K562 (cell line): ENCODE data around the gene FAT2. TPM values are rescaled to one million over a fixed set of nuclear protein-coding genes. Genes with fewer than 3 reads are reported as not detected.

ENCODE experiments used
- ATAC-seq: fragments of 200-7000 bp; cut with Tn5 transposase; 3 replicates; pipeline ENCODE4 v1.9.1; 2020; ENCODE audit warnings: moderate library complexity
- BruUV-seq: library from RNA; stranded (reverse); fragments of 400-500 nt; replicated peaks from 2 replicates; lab custom pipeline; 2021; lab: Mats Ljungman, UMichigan
- CTCF ChIA-PET: fragments of 300-600 bp; formaldehyde crosslinking; extraction: SDS; loops from one replicate; lab custom pipeline; 2021; ENCODE audit warnings: low intra/inter-chr PET ratio; lab: Yijun Ruan, JAX
- POLR2A ChIA-PET: fragments of 300-600, 350-650 bp; sonication (Branson Sonifier 250); formaldehyde crosslinking; extraction: SDS; loops from one replicate; lab custom pipeline; 2021; ENCODE audit warnings: antibody characterized with exemption, inconsistent platforms; lab: Yijun Ruan, JAX
- DNase-seq, 4 experiments: peaks; one replicate each; pipeline versions ENCODE4 v3.0.0 to v3.0.0-alpha.2; 2011 to 2018; ENCODE audit warnings: low spot score in 3 of 4, mixed read lengths in 3 of 4; ENCODE audit errors: extremely low read depth in 1 of 4
- FAIRE-seq: peaks from 2 replicates; lab custom pipeline; 2011; peaks lifted over from hg19 to GRCh38; lab: Jason Lieb, UNC
- H2AFZ ChIP-seq: 2 replicates; pipeline ENCODE4 v1.6.0; 2011; ENCODE audit warnings: low read depth, low read length, control low read depth, inconsistent platforms
- H3K27ac ChIP-seq: fragments of 200-600 bp; 3 replicates; pipeline ENCODE4 v1.8.0; 2011; ENCODE audit warnings: low read depth, mild to moderate bottlenecking, control low read depth, inconsistent platforms, low read length, moderate library complexity, mixed read lengths; ENCODE audit errors: extremely low read depth
- H3K27me3 ChIP-seq, 2 experiments: fragments of 300-600 bp in 1 of 2; 2 replicates in 1 of 2; 3 replicates in 1 of 2; pipeline versions ENCODE4 v1.6.0 to v1.8.0; 2011; ENCODE audit warnings: inconsistent platforms in 2 of 2, low read length in 2 of 2, mild to moderate bottlenecking in 1 of 2, mixed read lengths in 1 of 2, moderate library complexity in 1 of 2; ENCODE audit not compliant: control insufficient read depth in 2 of 2, insufficient read depth in 2 of 2
- H3K36me3 ChIP-seq: fragments of 300-600 bp; 3 replicates; pipeline ENCODE4 v1.8.0; 2011; ENCODE audit warnings: mild to moderate bottlenecking, low read length, inconsistent platforms; ENCODE audit not compliant: control insufficient read depth, insufficient read depth
- H3K4me1 ChIP-seq, 2 experiments: fragments of 200-600 bp in 1 of 2; replicated peaks in 1 of 2; 2 replicates in 1 of 2; 3 replicates in 1 of 2; pipeline versions ENCODE4 v1.5.1 to v1.8.0; 2011; ENCODE audit warnings: inconsistent platforms in 2 of 2, low read length in 2 of 2, mild to moderate bottlenecking in 1 of 2, mixed read lengths in 1 of 2, moderate library complexity in 1 of 2; ENCODE audit not compliant: control insufficient read depth in 2 of 2, insufficient read depth in 2 of 2
- H3K4me2 ChIP-seq: 2 replicates; pipeline ENCODE4 v1.6.1; 2011; ENCODE audit warnings: low read length, control low read depth, inconsistent platforms, mixed read lengths; ENCODE audit not compliant: insufficient read depth
- H3K4me3 ChIP-seq: fragments of 200-600 bp; sonication (generic), shearing (Covaris generic); 2 replicates; pipeline ENCODE4 v1.5.1; 2016; ENCODE audit warnings: control low read depth, inconsistent platforms
- H3K79me2 ChIP-seq: fragments of 200-600 bp; 3 replicates; pipeline ENCODE4 v1.8.0; 2011; ENCODE audit warnings: low read length, inconsistent platforms; ENCODE audit not compliant: control insufficient read depth, insufficient read depth
- H3K9ac ChIP-seq, 2 experiments: 2 replicates each; pipeline versions ENCODE4 v1.6.0 to v1.6.1; 2011; ENCODE audit warnings: low read depth in 2 of 2, low read length in 2 of 2, control low read depth in 1 of 2, inconsistent platforms in 1 of 2, mild to moderate bottlenecking in 1 of 2, mixed read lengths in 1 of 2; ENCODE audit not compliant: insufficient read depth in 1 of 2
- H3K9me1 ChIP-seq: one replicate; pipeline ENCODE4 v1.6.0; 2011; ENCODE audit warnings: inconsistent platforms, mild to moderate bottlenecking, low read length, moderate library complexity; ENCODE audit not compliant: control insufficient read depth, insufficient read depth
- H3K9me3 ChIP-seq: replicated peaks from 2 replicates; pipeline ENCODE4 v1.5.1; 2011; ENCODE audit warnings: low read depth, low read length, inconsistent platforms; ENCODE audit not compliant: control insufficient read depth, insufficient read depth
- H4K20me1 ChIP-seq: replicated peaks from 2 replicates; pipeline ENCODE4 v1.6.1; 2011; ENCODE audit warnings: low read length, inconsistent platforms, mixed read lengths; ENCODE audit not compliant: control insufficient read depth, insufficient read depth
- CGGBP1 ChIP-seq: fragments of 250-450 bp; sonication (Bioruptor Pico); IDR thresholded peaks from 2 replicates; pipeline ENCODE4 v1.9.0; 2021; ENCODE audit warnings: mild to moderate bottlenecking
- GTF2A2 ChIP-seq: IDR thresholded peaks from 2 replicates; pipeline ENCODE4 v1.6.1; 2016; ENCODE audit warnings: mild to moderate bottlenecking, missing genetic modification characterization, missing compliant biosample characterization
- ID3 ChIP-seq, 2 experiments: fragments of 250-450 bp in 1 of 2; fragments of 450-650 bp in 1 of 2; sonication (Bioruptor Pico) in 1 of 2; IDR thresholded peaks; 2 replicates each; pipeline versions ENCODE4 v1.6.1 to v1.8.0; 2016 to 2021; ENCODE audit warnings: mild to moderate bottlenecking in 2 of 2, moderate library complexity in 2 of 2, missing compliant biosample characterization in 1 of 2, missing genetic modification characterization in 1 of 2
- NCOA4 ChIP-seq: fragments of 450-650 bp; IDR thresholded peaks from 2 replicates; pipeline ENCODE4 v1.6.1; 2018; ENCODE audit warnings: mild to moderate bottlenecking; ENCODE audit not compliant: partially characterized antibody
- PHF21A ChIP-seq: fragments of 450-650 bp; IDR thresholded peaks from 2 replicates; pipeline ENCODE4 v1.6.1; 2017; ENCODE audit warnings: low read depth, borderline replicate concordance
- STAT5A ChIP-seq: IDR thresholded peaks from 2 replicates; pipeline ENCODE4 v1.6.1; 2012; ENCODE audit warnings: low read length, inconsistent platforms, borderline replicate concordance
- TEAD1 ChIP-seq, 2 experiments: fragments of 450-650 bp in 1 of 2; sonication (generic) in 1 of 2; formaldehyde crosslinking; IDR thresholded peaks; 2 replicates each; pipeline versions ENCODE4 v1.4.0 to v1.8.0; 2020 to 2022; ENCODE audit warnings: mild to moderate bottlenecking in 2 of 2, missing genetic modification reagents in 1 of 2
- ZBTB49 ChIP-seq: sonication (generic); formaldehyde crosslinking; IDR thresholded peaks from 2 replicates; pipeline ENCODE4 v1.8.0; 2022; ENCODE audit warnings: missing genetic modification reagents, mild to moderate bottlenecking, borderline replicate concordance
- ZNF184 ChIP-seq: sonication (generic); formaldehyde crosslinking; IDR thresholded peaks from 2 replicates; pipeline ENCODE4 v1.5.0; 2020; ENCODE audit warnings: missing genetic modification reagents
- ZNF384 ChIP-seq: IDR thresholded peaks from 2 replicates; pipeline ENCODE4 v1.6.1; 2012; ENCODE audit warnings: low read depth, low read length, improper control_type of control experiment
- ZNF561 ChIP-seq: fragments of 450-650 bp; formaldehyde crosslinking; conservative IDR thresholded peaks from 2 replicates; pipeline ENCODE4 v1.4.0; 2020; ENCODE audit warnings: mild to moderate bottlenecking, moderate library complexity
- ZNF766 ChIP-seq: fragments of 200-800 bp; sonication (Bioruptor generic); conservative IDR thresholded peaks from 2 replicates; pipeline ENCODE4 v1.6.1; 2016; ENCODE audit warnings: missing genetic modification characterization, missing compliant biosample characterization
- WGBS: fragments of 100-300 bp; shearing (Covaris generic); methylation state at CpG from one replicate; pipeline ENCODE4 v1.1.6; 2016; ENCODE audit warnings: low coverage, mixed read lengths; ENCODE audit not compliant: insufficient coverage; ENCODE audit errors: missing lambda C conversion rate; 5-methylcytosine and 5-hydroxymethylcytosine counted together
- in situ Hi-C: fragments of 300-500 bp; cut with MboI; formaldehyde crosslinking; loops from 4 replicates; pipeline ENCODE4 v1.15.0; 2018; ENCODE audit warnings: inconsistent platforms, mixed read lengths
- intact Hi-C: fragments of 100-400 bp; cut with micrococcal nuclease; formaldehyde crosslinking; loops from 2 replicates; pipeline ENCODE4 v1.14.2; 2022
- polyA plus RNA-seq, 8 experiments: library from polyadenylated mRNA; depleted of rRNA in 4 of 8; stranded (reverse) in 5 of 8; unstranded in 3 of 8; fragments of >200 nt; fragmentation: Nextera tagmentation in 2 of 8; fragmentation: Illumina TruSeq in 1 of 8; extraction: Ambion mirVana in 2 of 8; extraction: Trizol in 1 of 8; gene quantifications; 2 replicates each; pipeline versions ENCODE4 v1.2.1 to v1.2.3, GENCODE V29; 2011 to 2014; ENCODE audit warnings: inconsistent platforms in 1 of 8, missing spikeins in 1 of 8
- total RNA-seq, 7 experiments: library from RNA; depleted of rRNA in 6 of 7; stranded (reverse); fragments of >200 nt in 6 of 7; fragmentation: Illumina TruSeq in 2 of 7; extraction: Trizol in 2 of 7; gene quantifications; 2 replicates each; pipeline versions ENCODE4 v1.2.1 to v1.2.3, GENCODE V29; 2011 to 2021; ENCODE audit warnings: low replicate concordance in 1 of 7

FAT2 gene
- total and polyA plus RNA-seq, 9 of the 15 experiments (the other 6 are each of a cell fraction or from before 2014, with no cell fraction given), result not detected

- Histone ChIP-seq H3K79me2 (no peaks in the 10 kb centered on the region), H3K4me3 (no peak overlapping the region), H3K9me1 (no peaks in the 10 kb centered on the region), H3K27me3 (peaks cover 9 to 29% of the 10 kb centered on the region in 2 experiments), H3K9ac (no peak overlapping the region), H3K4me1 (no peaks in the 10 kb centered on the region), H2AFZ (no peak overlapping the region), H3K9me3 (no peaks in the 10 kb centered on the region), H3K36me3 (no peaks in the 10 kb centered on the region), H3K4me2 (no peak overlapping the region), H3K27ac (no peak overlapping the region), H4K20me1 (no peaks in the 10 kb centered on the region)
- no TSS peak for BruUV-seq
- WGBS, result 0% methylated on average over 1 of the region's 1 CpG
- ATAC-seq, result no peak
- intact Hi-C loops, result no loop called here
- CTCF ChIA-PET, result no interaction called here
- FAIRE-seq, result no peak
- POLR2A ChIA-PET, result no interaction called here
- DNase-seq, result no peak
- in situ Hi-C loops, result no loop called here
- no peak for TF ChIP-seq ZBTB49
- TF ChIP-seq CGGBP1 (CRISPR knock-in tag), result no peak
- TF ChIP-seq ZNF561 (CRISPR knock-in tag), result no peak
- no peak for TF ChIP-seq ZNF766 (CRISPR knock-in tag)
- TF ChIP-seq ZNF384, result no peak
- TF ChIP-seq ID3 (CRISPR knock-in tag; IDR thresholded peaks at IDR 0.05), result no peak
- TF ChIP-seq ID3 (tag; IDR thresholded peaks at IDR 0.05), result no peak
- no peak for TF ChIP-seq ZNF184 (CRISPR knock-in tag)
- TF ChIP-seq PHF21A, result no peak
- TF ChIP-seq GTF2A2 (tag), result no peak
- TF ChIP-seq TEAD1 (CRISPR knock-in tag; IDR thresholded peaks at IDR 0.05), result no peak
- TF ChIP-seq STAT5A, result no peak
- no peak for TF ChIP-seq NCOA4
These were observed 16.6 kb downstream of the FAT2 start for GRCh38 chr5:151574444-151574996.
